Fibroblast of lung (primary cell): Measurements from ENCODE around the gene U2AF1L4. TPM values are rescaled to one million over a fixed set of nuclear protein-coding genes. Genes with fewer than 3 reads are reported as not detected.

Source experiments
- DNase-seq, 2 donors: peaks; one replicate each; pipeline versions ENCODE4 v3.0.0 to v3.0.0-alpha.2; 2010; ENCODE audit warnings: low read depth in 2 of 2
- H2AFZ ChIP-seq: 2 replicates; pipeline ENCODE4 v1.5.1; 2012; ENCODE audit warnings: low read length, control low read depth, inconsistent platforms
- H3K27ac ChIP-seq: 2 replicates; pipeline ENCODE4 v1.5.1; 2011; ENCODE audit warnings: low read length, control low read depth; ENCODE audit not compliant: insufficient read depth
- H3K27me3 ChIP-seq: 2 replicates; pipeline ENCODE4 v1.5.1; 2011; ENCODE audit warnings: mild to moderate bottlenecking, low read length; ENCODE audit not compliant: control insufficient read depth, insufficient read depth
- H3K36me3 ChIP-seq: 2 replicates; pipeline ENCODE4 v1.5.1; 2011; ENCODE audit warnings: low read length; ENCODE audit not compliant: control insufficient read depth, insufficient read depth
- H3K4me1 ChIP-seq: 2 replicates; pipeline ENCODE4 v1.5.1; 2011; ENCODE audit warnings: low read length; ENCODE audit not compliant: control insufficient read depth, insufficient read depth; ENCODE audit errors: extremely low read depth
- H3K4me2 ChIP-seq: 2 replicates; pipeline ENCODE4 v1.5.1; 2011; ENCODE audit warnings: low read length, control low read depth; ENCODE audit not compliant: insufficient read depth; ENCODE audit errors: extremely low read depth
- H3K4me3 ChIP-seq, 4 experiments: fragments of 200-600 bp in 1 of 4; sonication (generic) in 1 of 4; replicated peaks in 1 of 4; 2 replicates each; pipeline ENCODE4 v1.5.1; 2011 to 2016; ENCODE audit warnings: low read length in 4 of 4, low read depth in 3 of 4, mild to moderate bottlenecking in 3 of 4, control low read depth in 2 of 4, inconsistent platforms in 1 of 4, mixed read lengths in 1 of 4; ENCODE audit not compliant: insufficient read depth in 1 of 4; ENCODE audit errors: control extremely low read depth in 1 of 4
- H3K79me2 ChIP-seq: 2 replicates; pipeline ENCODE4 v1.5.1; 2012; ENCODE audit warnings: mild to moderate bottlenecking, low read length, inconsistent platforms; ENCODE audit not compliant: control insufficient read depth, insufficient read depth
- H3K9ac ChIP-seq: 2 replicates; pipeline ENCODE4 v1.5.1; 2011; ENCODE audit warnings: mild to moderate bottlenecking, low read length, control low read depth; ENCODE audit not compliant: insufficient read depth
- H3K9me3 ChIP-seq: 2 replicates; pipeline ENCODE4 v1.5.1; 2012; ENCODE audit warnings: low read depth, low read length; ENCODE audit not compliant: control insufficient read depth, insufficient read depth
- H4K20me1 ChIP-seq: 2 replicates; pipeline ENCODE4 v1.5.1; 2011; ENCODE audit warnings: low read length; ENCODE audit not compliant: control insufficient read depth, insufficient read depth; ENCODE audit errors: extremely low read depth
- EZH2 ChIP-seq: IDR thresholded peaks from 2 replicates; pipeline ENCODE4 v1.5.1; 2012; ENCODE audit warnings: low read length, control low read depth, mild to moderate bottlenecking; ENCODE audit errors: missing control alignments
- polyA plus RNA-seq, 2 donors: library from polyadenylated mRNA; depleted of rRNA in 1 of 2; stranded (reverse) in 1 of 2; unstranded in 1 of 2; fragments of >200 nt; gene quantifications; 2 replicates each; pipeline ENCODE4 v1.2.1, GENCODE V29; 2011 to 2012; ENCODE audit warnings: missing spikeins in 1 of 2
- total RNA-seq: library from RNA; depleted of rRNA; stranded (reverse); fragments of >200 nt; gene quantifications from 2 replicates; pipeline ENCODE4 v1.2.1, GENCODE V29; 2014
- TF ChIP-seq, protein P1 (sequence below), 2 donors: IDR thresholded peaks in 1 of 2; conservative IDR thresholded peaks in 1 of 2; 1 replicate in 1 of 2; 2 replicates in 1 of 2; pipeline ENCODE4 v1.5.1; 2011 to 2012; ENCODE audit warnings: low read length in 2 of 2, control low read depth in 1 of 2, inconsistent platforms in 1 of 2, low read depth in 1 of 2, mild to moderate bottlenecking in 1 of 2

Gene U2AF1L4
- total and polyA plus RNA-seq, 2 donors (not counting 1 experiment from before 2014, with no cell fraction given) = 9.1 to 11.9 TPM

DNA sequence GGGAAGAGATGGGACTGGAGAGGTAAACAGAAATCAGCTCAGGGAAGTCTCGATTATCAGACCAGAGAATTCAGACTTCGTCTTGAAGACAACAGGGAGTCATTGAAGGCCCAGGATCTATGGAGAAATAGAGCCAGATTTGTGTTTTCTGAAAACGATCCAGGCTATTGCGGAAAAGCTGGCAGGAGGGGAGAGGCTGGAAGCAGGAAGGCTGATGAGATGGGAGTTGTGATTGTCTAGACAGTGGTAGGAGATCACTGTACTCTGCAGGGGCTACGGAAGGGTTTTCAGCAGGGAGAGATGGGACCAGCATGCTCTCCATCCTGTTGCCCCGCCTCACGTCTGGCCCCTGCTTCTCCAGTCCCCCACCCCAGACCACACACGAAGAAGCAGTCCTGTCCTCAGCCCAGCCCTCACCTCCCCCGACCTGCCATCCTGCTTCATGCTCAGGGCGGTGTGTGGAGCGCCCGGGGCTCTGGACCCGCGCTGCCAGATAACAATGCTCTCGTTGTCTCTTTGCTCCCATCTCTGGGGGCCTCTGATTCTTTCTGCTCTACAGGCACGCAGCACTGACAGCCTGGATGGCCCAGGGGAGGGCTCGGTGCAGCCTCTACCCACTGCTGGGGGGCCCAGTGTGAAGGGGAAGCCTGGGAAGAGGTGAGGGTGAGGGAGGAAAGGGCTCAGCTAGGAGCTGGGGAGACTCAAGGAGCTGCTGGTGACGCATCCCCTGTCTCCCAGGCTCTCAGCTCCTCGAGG lies 32.0 kb upstream of the U2AF1L4 start:
- no peak overlapping the region for H3K9ac ChIP-seq
- TF ChIP-seq, protein P1, sequence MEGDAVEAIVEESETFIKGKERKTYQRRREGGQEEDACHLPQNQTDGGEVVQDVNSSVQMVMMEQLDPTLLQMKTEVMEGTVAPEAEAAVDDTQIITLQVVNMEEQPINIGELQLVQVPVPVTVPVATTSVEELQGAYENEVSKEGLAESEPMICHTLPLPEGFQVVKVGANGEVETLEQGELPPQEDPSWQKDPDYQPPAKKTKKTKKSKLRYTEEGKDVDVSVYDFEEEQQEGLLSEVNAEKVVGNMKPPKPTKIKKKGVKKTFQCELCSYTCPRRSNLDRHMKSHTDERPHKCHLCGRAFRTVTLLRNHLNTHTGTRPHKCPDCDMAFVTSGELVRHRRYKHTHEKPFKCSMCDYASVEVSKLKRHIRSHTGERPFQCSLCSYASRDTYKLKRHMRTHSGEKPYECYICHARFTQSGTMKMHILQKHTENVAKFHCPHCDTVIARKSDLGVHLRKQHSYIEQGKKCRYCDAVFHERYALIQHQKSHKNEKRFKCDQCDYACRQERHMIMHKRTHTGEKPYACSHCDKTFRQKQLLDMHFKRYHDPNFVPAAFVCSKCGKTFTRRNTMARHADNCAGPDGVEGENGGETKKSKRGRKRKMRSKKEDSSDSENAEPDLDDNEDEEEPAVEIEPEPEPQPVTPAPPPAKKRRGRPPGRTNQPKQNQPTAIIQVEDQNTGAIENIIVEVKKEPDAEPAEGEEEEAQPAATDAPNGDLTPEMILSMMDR (conservative IDR thresholded peaks at IDR 0.05 in 1 of 2, IDR thresholded peaks at IDR 0.05 in 1 of 2; ENCODE audit: low read depth in 1 of 2, low read length in 2 of 2) = no peak
- no peak for TF ChIP-seq EZH2
- H3K9me3 ChIP-seq = no peaks in the 10 kb centered on the region
- H3K4me3 ChIP-seq = no peak overlapping the region
- peaks cover 4% of the 10 kb centered on the region for H3K36me3 ChIP-seq
- H3K27ac ChIP-seq = no peak overlapping the region
- no peak overlapping the region for H2AFZ ChIP-seq
- peaks cover 3% of the 10 kb centered on the region for H3K79me2 ChIP-seq
- H3K4me2 ChIP-seq = no peak overlapping the region
- no peak for DNase-seq
- H3K4me1 ChIP-seq = peaks cover 4% of the 10 kb centered on the region
- no peaks in the 10 kb centered on the region for H4K20me1 ChIP-seq
- H3K27me3 ChIP-seq = no peaks in the 10 kb centered on the region

DNA sequence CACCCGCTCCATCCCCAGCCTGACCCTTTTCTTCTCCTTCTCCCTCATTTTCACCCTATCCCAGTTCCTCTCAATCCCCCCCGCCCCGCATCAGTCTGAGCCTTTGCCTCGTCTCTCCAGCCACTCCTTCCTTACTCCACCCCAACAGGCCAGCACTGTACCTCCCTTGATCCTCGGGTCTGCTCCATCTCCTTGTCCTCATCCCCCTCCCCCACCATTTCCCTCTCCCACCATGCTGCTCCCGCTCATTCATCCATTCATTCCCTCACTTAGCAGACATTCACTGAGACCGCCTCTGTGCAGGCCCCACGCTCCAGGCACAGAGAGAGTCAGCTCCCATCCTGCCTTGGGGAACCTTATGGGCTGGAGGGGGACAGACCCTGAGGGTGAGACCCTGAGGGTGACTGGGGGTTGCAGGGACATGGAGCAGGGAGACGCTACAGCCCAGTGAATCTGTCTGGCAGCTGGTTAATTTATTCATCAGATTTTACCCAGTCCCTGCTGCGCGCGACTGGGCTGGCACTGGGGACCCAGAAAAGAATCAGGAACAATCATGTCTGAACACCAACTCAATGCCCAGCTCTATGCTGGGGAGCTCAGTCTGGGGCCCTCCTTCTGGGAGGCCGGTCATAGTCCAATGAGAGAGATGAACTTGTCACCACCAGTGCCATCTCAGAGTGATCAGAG lies 31.0 kb upstream of the U2AF1L4 start:
- peak overlapping the region; percentile 7 for H2AFZ ChIP-seq
- no peaks in the 10 kb centered on the region for H3K9me3 ChIP-seq
- no peaks in the 10 kb centered on the region for H4K20me1 ChIP-seq
- peak overlapping the region; percentile 43 to 72 (median 62) for H3K4me3 ChIP-seq
- DNase-seq = no peak
- peaks cover 4% of the 10 kb centered on the region for H3K4me1 ChIP-seq
- no peaks in the 10 kb centered on the region for H3K27me3 ChIP-seq
- peak overlapping the region; percentile 80 for H3K4me2 ChIP-seq
- H3K27ac ChIP-seq = no peak overlapping the region
- H3K36me3 ChIP-seq = no peaks in the 10 kb centered on the region
- H3K9ac ChIP-seq = no peak overlapping the region
- no peak for TF ChIP-seq EZH2
- TF ChIP-seq, protein P1 (conservative IDR thresholded peaks at IDR 0.05 in 1 of 2, IDR thresholded peaks at IDR 0.05 in 1 of 2; ENCODE audit: low read depth in 1 of 2, low read length in 2 of 2) = no peak
- peaks cover 3% of the 10 kb centered on the region for H3K79me2 ChIP-seq

DNA sequence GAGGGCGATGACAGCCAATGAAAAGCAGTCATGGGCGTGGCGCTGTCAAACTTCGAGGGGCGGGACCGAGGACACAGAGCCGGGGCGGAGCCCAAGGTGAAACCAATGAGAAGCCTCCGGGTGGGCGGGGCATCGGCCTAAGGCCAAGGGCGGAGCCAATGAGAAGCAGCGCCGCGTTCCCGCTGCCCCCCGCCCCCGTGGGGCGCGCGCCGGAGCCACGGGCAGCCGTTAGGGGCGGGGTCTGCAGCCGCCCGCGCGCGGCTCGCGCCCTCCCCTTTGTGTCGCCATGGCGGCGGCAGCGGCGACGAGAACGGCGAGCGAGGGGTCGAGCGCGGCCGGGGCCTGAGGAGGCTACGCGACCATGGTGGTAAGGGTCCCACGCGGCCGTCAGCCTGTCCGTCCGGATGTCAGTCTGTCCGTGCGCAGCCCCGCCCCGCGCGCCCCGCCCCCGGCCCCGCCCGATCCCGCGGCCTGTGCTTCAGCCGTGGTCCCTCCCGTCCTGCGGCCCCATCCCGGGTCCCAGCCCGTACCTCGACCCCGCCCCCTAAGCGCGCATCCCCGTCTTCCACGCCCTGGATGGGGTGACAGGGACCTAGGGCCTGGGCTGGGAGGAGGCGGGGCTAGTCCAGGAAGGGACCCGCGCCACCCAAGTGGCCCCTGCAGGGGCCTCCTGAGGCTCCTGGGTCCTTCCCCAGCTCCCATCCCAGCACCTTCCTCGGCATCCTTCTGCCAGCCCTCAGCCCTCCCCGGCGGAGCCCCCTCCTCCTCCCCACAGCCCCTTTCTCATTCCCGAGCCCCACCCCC lies 30.3 kb upstream of the U2AF1L4 start, which contains the start of gene ARHGAP33:
ARHGAP33 (plus strand) TSS at position 267 of the 804 bp plus-strand sequence; CDS start at position 362, 95 bp downstream.
- no peak for TF ChIP-seq EZH2
- TF ChIP-seq, protein P1 (conservative IDR thresholded peaks at IDR 0.05 in 1 of 2, IDR thresholded peaks at IDR 0.05 in 1 of 2; ENCODE audit: low read depth in 1 of 2, low read length in 2 of 2) = no peak
- H3K9me3 ChIP-seq = no peaks in the 10 kb centered on the region
- DNase-seq = peak; percentile 90 to 93
- H3K79me2 ChIP-seq = peaks cover 3% of the 10 kb centered on the region
- no peaks in the 10 kb centered on the region for H4K20me1 ChIP-seq
- H3K36me3 ChIP-seq = no peaks in the 10 kb centered on the region
- peaks cover 4% of the 10 kb centered on the region for H3K4me1 ChIP-seq
- peak within 1 kb of the TSS; percentile 20 for H3K27ac ChIP-seq
- peak within 1 kb of the TSS; percentile 58 for H2AFZ ChIP-seq
- H3K27me3 ChIP-seq = no peaks in the 10 kb centered on the region
- H3K4me2 ChIP-seq = peak within 1 kb of the TSS; percentile 80
- H3K4me3 ChIP-seq = peak within 1 kb of the TSS; percentile 53 to 72 (median 62)
- peak within 1 kb of the TSS; percentile 60 for H3K9ac ChIP-seq
